ENCODE measurements around the gene FIGLA.

GRCh38 chr2:70777450-70777849, 13.0 kb downstream of the FIGLA start:
- TF ChIP-seq EZH2 (IDR thresholded peaks at IDR 0.05; ENCODE audit: insufficient read depth, poor library complexity, severe bottlenecking) (no peak), EZH2phosphoT487 (IDR thresholded peaks at IDR 0.05; ENCODE audit: insufficient read depth, low read depth) (no peak)
